B cell (primary cell): ENCODE data around the gene BRIP1. TPM values are rescaled to one million over a fixed set of nuclear protein-coding genes. Genes with fewer than 3 reads are reported as not detected.

ENCODE experiments used
- ATAC-seq: fragments of 200-7000 bp; cut with Tn5 transposase; one replicate; pipeline ENCODE4 v1.10.0; 2021; ENCODE audit warnings: low read depth, mild to moderate bottlenecking, moderate number of reproducible peaks, moderate library complexity
- CTCF ChIA-PET: fragments of 350-600 bp; sonication (Branson Sonifier 250); formaldehyde crosslinking; loops from one replicate; lab custom pipeline; 2021; ENCODE audit warnings: antibody characterized with exemption, inconsistent platforms; lab: Charles Lee
- POLR2A ChIA-PET: fragments of 350-600 bp; sonication (Branson Sonifier 250); formaldehyde crosslinking; loops from one replicate; lab custom pipeline; 2021; ENCODE audit warnings: antibody characterized with exemption; lab: Charles Lee
- DNase-seq: peaks from one replicate; pipeline ENCODE4 v3.0.0; 2013
- H2AFZ ChIP-seq: 2 replicates; pipeline ENCODE4 v1.6.1; 2012; ENCODE audit warnings: mild to moderate bottlenecking, low read depth, low read length; ENCODE audit not compliant: insufficient read depth, poor library complexity, severe bottlenecking
- H3K27ac ChIP-seq, 2 donors: 1 replicate in 1 of 2; 2 replicates in 1 of 2; pipeline ENCODE4 v1.5.1; 2012 to 2013; ENCODE audit warnings: low read length in 2 of 2, mild to moderate bottlenecking in 2 of 2, moderate library complexity in 1 of 2
- H3K27me3 ChIP-seq, 4 experiments: fragments of 200-600 bp in 1 of 4; sonication (generic) in 1 of 4; replicated peaks in 1 of 4; 1 replicate in 2 of 4; 2 replicates in 2 of 4; pipeline versions ENCODE4 v1.6.1 to v1.7.0; 2013 to 2016; ENCODE audit warnings: low read length in 3 of 4, mild to moderate bottlenecking in 2 of 4, mixed read lengths in 1 of 4, moderate library complexity in 1 of 4; ENCODE audit not compliant: insufficient read depth in 4 of 4, control insufficient read depth in 3 of 4; ENCODE audit errors: control extremely low read depth in 1 of 4
- H3K36me3 ChIP-seq, 2 experiments: replicated peaks in 1 of 2; 1 replicate in 1 of 2; 2 replicates in 1 of 2; pipeline versions ENCODE4 v1.6.1 to v1.7.1; 2013; ENCODE audit warnings: low read length in 1 of 2; ENCODE audit not compliant: insufficient read depth in 2 of 2, control insufficient read depth in 1 of 2; ENCODE audit errors: control extremely low read depth in 1 of 2, extremely low read depth in 1 of 2
- H3K4me1 ChIP-seq, 2 donors: fragments of 200-600 bp in 1 of 2; sonication (generic) in 1 of 2; 1 replicate in 1 of 2; 2 replicates in 1 of 2; pipeline versions ENCODE4 v1.5.1 to v1.6.1; 2013 to 2017; ENCODE audit warnings: low read length in 2 of 2; ENCODE audit not compliant: control insufficient read depth in 2 of 2, insufficient read depth in 2 of 2
- H3K4me2 ChIP-seq: replicated peaks from 2 replicates; pipeline ENCODE3; 2012; ENCODE audit warnings: mild to moderate bottlenecking, low read depth, low read length; ENCODE audit not compliant: poor library complexity, severe bottlenecking
- H3K4me3 ChIP-seq, 5 experiments: fragments of 200-600 bp in 1 of 5; sonication (generic) in 1 of 5; 1 replicate in 3 of 5; 2 replicates in 2 of 5; pipeline versions ENCODE4 v1.5.1 to v1.7.0; 2011 to 2016; ENCODE audit warnings: low read length in 4 of 5, mild to moderate bottlenecking in 4 of 5, low read depth in 2 of 5, control low read depth in 1 of 5, moderate library complexity in 1 of 5; ENCODE audit not compliant: insufficient read depth in 1 of 5; ENCODE audit errors: control extremely low read depth in 1 of 5, extremely low read depth in 1 of 5
- H3K79me2 ChIP-seq: fragments of 200-600 bp; sonication (generic); one replicate; pipeline ENCODE4 v1.6.0; 2016; ENCODE audit warnings: low read length; ENCODE audit not compliant: control insufficient read depth, insufficient read depth
- H3K9ac ChIP-seq: fragments of 200-600 bp; sonication (generic); 2 replicates; pipeline ENCODE4 v1.6.1; 2017; ENCODE audit warnings: mild to moderate bottlenecking, low read length, moderate library complexity
- H3K9me3 ChIP-seq, 3 donors: one replicate each; pipeline versions ENCODE4 v1.6.1 to v1.7.1; 2013; ENCODE audit warnings: low read length in 2 of 3; ENCODE audit not compliant: control insufficient read depth in 2 of 3, insufficient read depth in 1 of 3; ENCODE audit errors: control extremely low read depth in 1 of 3
- H4K20me1 ChIP-seq: 2 replicates; pipeline ENCODE4 v1.6.0; 2012; ENCODE audit warnings: mild to moderate bottlenecking, low read length; ENCODE audit not compliant: insufficient read depth, control insufficient read depth, poor library complexity, severe bottlenecking
- H3K27ac Mint-ChIP-seq: one replicate; pipeline ENCODE4 v1.8.0; 2021; ENCODE audit warnings: mixed read lengths
- H3K27me3 Mint-ChIP-seq: one replicate; pipeline ENCODE4 v1.8.0; 2021; ENCODE audit warnings: mixed read lengths
- H3K4me1 Mint-ChIP-seq: one replicate; pipeline ENCODE4 v1.8.0; 2021; ENCODE audit warnings: mixed read lengths
- H3K4me3 Mint-ChIP-seq: one replicate; pipeline ENCODE4 v1.8.0; 2021; ENCODE audit warnings: mixed read lengths
- H3K9me3 Mint-ChIP-seq: one replicate; pipeline ENCODE4 v1.8.0; 2022; ENCODE audit warnings: mixed read lengths; ENCODE audit not compliant: insufficient read depth
- EZH2 ChIP-seq: IDR thresholded peaks from 2 replicates; pipeline ENCODE4 v1.6.1; 2012; ENCODE audit warnings: borderline replicate concordance, low read depth, mild to moderate bottlenecking, moderate library complexity, low read length; ENCODE audit not compliant: insufficient read depth, poor library complexity, severe bottlenecking
- WGBS: methylation state at CpG from one replicate; pipeline ENCODE4 v1.1.5; 2013; ENCODE audit warnings: missing lambda C conversion rate; ENCODE audit not compliant: insufficient coverage; 5-methylcytosine and 5-hydroxymethylcytosine counted together
- intact Hi-C: fragments of 100-400 bp; cut with micrococcal nuclease; formaldehyde crosslinking; loops from one replicate; pipeline ENCODE4 v1.10.0; 2022
- polyA plus RNA-seq: library from polyadenylated mRNA; depleted of rRNA; stranded (reverse); fragments of >200 nt; gene quantifications from 2 replicates; pipeline ENCODE4 v1.2.3, GENCODE V29; 2012
- total RNA-seq, 2 donors: library from RNA; stranded (reverse); fragments of 120-200 nt in 1 of 2; gene quantifications; 1 replicate in 1 of 2; 2 replicates in 1 of 2; pipeline versions ENCODE4 v1.2.3 to v1.2.4, GENCODE V29; 2013 to 2022
- TF ChIP-seq, protein P1 (sequence below): fragments of 200-600 bp; IDR thresholded peaks from one replicate; pipeline ENCODE4 v1.8.0; 2022; ENCODE audit warnings: antibody characterized with exemption, mild to moderate bottlenecking

The BRIP1 gene
- total and polyA plus RNA-seq, 2 donors (not counting 1 experiment from before 2014, with no cell fraction given) = 0.89 to 2.4 TPM

DNA sequence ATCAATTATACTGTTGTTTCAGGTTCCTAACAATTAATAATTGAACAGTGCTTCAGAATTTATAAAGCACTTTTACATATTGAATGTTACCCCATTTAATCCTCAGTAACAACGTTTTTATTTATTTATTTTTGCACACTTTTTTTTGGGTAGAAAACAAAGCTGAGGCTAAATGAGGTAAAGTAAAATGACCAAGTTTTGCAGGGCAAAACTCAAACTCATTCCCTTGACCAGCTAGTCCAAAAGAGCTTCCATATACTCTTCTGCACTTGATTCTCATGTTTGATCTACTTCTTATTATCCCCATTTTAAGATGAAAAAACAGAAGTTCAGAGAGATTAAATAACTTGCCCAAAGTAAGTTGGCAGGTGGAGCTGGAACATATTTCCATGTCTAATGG lies 191.2 kb downstream of the BRIP1 start:
- H3K4me3 ChIP-seq = no peak overlapping the region
- H4K20me1 ChIP-seq = no peaks in the 10 kb centered on the region
- H3K27ac ChIP-seq = no peak overlapping the region
- no peaks in the 10 kb centered on the region for H3K79me2 ChIP-seq
- H3K4me2 ChIP-seq = no peak overlapping the region
- no peaks in the 10 kb centered on the region for H3K27me3 ChIP-seq
- Mint-ChIP-seq H3K27ac (no peak overlapping the region), H3K27me3 (no peaks in the 10 kb centered on the region), H3K4me3 (no peak overlapping the region), H3K4me1 (no peaks in the 10 kb centered on the region), H3K9me3 (no peaks in the 10 kb centered on the region)
- TF ChIP-seq, protein P1, sequence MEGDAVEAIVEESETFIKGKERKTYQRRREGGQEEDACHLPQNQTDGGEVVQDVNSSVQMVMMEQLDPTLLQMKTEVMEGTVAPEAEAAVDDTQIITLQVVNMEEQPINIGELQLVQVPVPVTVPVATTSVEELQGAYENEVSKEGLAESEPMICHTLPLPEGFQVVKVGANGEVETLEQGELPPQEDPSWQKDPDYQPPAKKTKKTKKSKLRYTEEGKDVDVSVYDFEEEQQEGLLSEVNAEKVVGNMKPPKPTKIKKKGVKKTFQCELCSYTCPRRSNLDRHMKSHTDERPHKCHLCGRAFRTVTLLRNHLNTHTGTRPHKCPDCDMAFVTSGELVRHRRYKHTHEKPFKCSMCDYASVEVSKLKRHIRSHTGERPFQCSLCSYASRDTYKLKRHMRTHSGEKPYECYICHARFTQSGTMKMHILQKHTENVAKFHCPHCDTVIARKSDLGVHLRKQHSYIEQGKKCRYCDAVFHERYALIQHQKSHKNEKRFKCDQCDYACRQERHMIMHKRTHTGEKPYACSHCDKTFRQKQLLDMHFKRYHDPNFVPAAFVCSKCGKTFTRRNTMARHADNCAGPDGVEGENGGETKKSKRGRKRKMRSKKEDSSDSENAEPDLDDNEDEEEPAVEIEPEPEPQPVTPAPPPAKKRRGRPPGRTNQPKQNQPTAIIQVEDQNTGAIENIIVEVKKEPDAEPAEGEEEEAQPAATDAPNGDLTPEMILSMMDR = no peak
- TF ChIP-seq EZH2 = no peak
- H3K36me3 ChIP-seq = no peaks in the 10 kb centered on the region
- no peak overlapping the region for H3K9ac ChIP-seq
- no peaks in the 10 kb centered on the region for H3K4me1 ChIP-seq
- WGBS = no CpG with 5 or more reads among the region's 1 CpG
- intact Hi-C loops = no loop called here
- ChIA-PET CTCF (no interaction called here), POLR2A (no interaction called here)
- H2AFZ ChIP-seq = no peak overlapping the region
- ATAC-seq (no peak), DNase-seq (no peak)
- H3K9me3 ChIP-seq = peaks cover 0 to 4% (median 0%) of the 10 kb centered on the region in 3 donors

DNA sequence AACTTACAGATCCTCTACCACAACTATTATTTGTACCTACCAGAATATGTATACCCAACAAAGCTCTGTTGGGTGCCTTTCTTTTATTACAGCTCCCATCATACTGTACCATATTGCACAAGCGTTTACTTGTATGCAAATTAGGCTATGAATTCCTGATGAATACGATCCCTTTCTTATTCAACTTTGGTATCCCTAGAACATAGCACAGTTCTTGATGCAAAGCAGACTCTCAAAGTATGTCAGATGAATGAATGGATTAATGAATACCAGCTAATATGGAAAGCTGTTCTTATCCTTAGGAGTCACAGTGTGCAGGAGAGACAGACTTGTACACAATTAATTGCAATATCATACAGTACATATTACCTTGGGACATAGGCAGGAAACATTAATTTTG lies 192.6 kb downstream of the BRIP1 start:
- no peaks in the 10 kb centered on the region for H3K27me3 Mint-ChIP-seq
- DNase-seq = no peak
- peaks cover 0 to 4% (median 0%) of the 10 kb centered on the region in 3 donors for H3K9me3 ChIP-seq
- intact Hi-C loops = no loop called here
- no peak overlapping the region for H3K4me3 ChIP-seq
- CTCF ChIA-PET = no interaction called here
- H3K4me3 Mint-ChIP-seq = no peak overlapping the region
- no peaks in the 10 kb centered on the region for H3K4me1 ChIP-seq
- no peaks in the 10 kb centered on the region for H3K27me3 ChIP-seq
- TF ChIP-seq, protein P1 = no peak
- no peak for TF ChIP-seq EZH2
- H3K27ac ChIP-seq = no peak overlapping the region
- no peak overlapping the region for H3K4me2 ChIP-seq
- no CpG with 5 or more reads among the region's 2 CpGs for WGBS
- no peaks in the 10 kb centered on the region for H3K36me3 ChIP-seq
- no peaks in the 10 kb centered on the region for H3K79me2 ChIP-seq
- no peaks in the 10 kb centered on the region for H3K4me1 Mint-ChIP-seq
- no peaks in the 10 kb centered on the region for H4K20me1 ChIP-seq
- ATAC-seq = no peak
- H3K9me3 Mint-ChIP-seq = no peaks in the 10 kb centered on the region
- H3K9ac ChIP-seq = no peak overlapping the region
- no peak overlapping the region for H3K27ac Mint-ChIP-seq
- POLR2A ChIA-PET = no interaction called here
- H2AFZ ChIP-seq = no peak overlapping the region
